Central memory CD4-positive, alpha-beta T cell (primary cell): ENCODE measurements around the gene ZCCHC9.

ENCODE experiments used
- DNase-seq: peaks from one replicate; pipeline ENCODE4 v3.0.0; 2022

Gene ZCCHC9

DNA sequence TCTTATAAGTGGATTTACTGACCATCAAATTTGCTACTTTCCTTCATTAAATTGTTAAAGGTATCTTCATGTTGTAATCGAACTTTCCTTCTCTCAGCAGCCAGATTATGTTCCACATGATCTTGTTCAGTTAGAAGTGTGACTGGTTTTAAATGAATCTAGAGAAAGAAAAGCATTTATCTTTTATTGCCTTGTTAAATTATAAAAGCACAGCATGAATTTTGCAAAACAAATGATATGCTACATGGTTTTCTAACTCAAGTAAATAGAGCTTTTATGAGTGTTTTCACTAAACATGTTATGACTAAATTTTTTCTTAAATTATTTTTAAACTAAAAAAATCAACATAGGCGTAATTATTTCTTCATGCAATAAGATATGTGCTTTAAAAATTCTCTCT, 58.5 kb downstream of the ZCCHC9 start:
- no peak for DNase-seq

DNA sequence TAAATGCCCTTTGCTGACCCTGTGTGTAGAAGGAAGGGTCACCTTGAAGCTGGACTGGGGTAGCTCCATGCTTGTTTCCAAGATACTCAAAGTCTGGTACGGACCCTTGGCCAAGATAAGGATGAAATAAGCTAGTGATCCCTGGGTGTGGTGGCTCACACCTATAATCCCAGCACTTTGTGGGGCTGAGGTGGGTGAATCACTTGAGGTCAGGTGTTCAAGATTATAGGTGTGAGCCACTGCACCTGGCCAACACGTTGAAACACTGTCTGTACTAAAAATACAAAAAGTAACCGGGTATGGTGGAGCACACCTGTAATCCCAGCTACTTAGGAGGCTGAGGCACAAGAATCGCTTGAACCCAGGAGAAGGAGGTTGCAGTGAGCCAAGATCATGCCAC, 59.3 kb downstream of the ZCCHC9 start:
- no peak for DNase-seq

DNA sequence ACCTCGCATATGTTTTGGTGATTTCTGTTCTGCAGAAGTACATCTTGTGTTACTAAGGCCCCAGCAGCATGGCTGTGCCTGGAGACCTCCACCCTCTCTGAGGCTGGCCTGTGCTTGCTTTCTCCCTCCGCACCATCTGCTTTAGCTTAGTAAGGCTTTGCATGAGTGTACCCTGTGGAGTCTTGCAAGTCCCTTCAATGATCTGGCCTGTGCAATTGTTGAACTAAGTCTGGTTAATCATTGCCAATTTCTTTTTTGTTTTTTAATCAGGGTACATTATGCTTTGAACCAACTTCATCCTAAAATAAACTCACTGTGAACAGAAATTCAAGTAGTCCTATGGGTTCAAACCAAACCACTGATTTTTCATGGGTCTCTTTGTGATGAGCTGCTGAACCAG, 60.2 kb downstream of the ZCCHC9 start:
- DNase-seq = no peak
